NCI-H1105 treated with DMSO at 0.1 percent for 48 hours (cell line): ENCODE data around the gene C3orf49.

ENCODE experiments used
- DNase-seq: peaks from one replicate; lab custom pipeline; 2025; lab: John Stamatoyannopoulos, UW

The C3orf49 gene, protein sequence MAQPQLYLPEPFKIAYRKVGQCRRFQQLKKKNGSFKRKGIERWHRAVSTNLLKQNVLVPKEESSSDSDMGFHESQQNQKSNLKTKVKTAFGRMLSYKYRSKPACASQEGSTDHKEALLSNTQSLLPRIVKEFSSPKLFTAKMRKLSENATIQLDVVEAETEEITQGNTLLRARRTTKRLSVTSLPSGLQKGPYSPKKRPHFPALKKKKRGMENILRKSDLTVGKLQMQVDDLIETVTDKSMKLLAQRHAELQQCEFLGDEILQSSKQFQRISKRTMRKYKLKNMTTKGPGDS

DNA sequence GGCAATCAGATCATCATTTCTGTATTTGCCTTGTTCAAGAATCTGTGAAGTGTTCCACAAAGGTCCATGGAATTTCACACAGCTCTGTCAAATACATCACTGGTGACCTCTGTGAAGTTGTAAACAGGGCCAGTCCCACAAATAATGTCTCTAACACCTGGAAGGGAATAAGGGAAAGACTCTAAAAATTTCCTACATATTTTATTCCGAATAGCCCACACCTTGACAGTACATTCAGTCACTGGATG, at the start of gene C3orf49:
Gene C3orf49, plus strand, starts transcription at position 149 of the 248 bp plus-strand sequence. CDS start 173 bp downstream, outside the sequence.
- no peak for DNase-seq

DNA sequence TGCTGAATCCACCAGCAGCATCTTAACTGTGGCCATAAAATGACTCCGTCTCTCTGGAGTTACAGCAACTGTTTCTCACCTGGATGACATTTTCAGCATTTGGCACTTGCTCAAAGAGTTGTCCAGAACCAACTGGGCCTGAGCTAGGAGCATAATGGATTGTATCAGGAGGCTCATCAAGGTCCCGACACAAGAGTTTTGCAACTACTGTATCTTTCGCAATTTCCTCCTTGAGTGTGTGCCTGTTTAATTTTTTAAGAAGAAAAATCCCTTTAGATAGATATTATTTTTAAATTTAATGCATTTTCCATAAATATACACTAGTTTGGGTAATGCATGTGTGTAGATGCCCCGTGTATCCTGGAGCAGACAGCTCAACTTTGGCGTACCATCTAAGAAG, 44.3 kb upstream of the C3orf49 start:
- no peak for DNase-seq

- DNase-seq = no peak
Measured at GRCh38 chr3:63779227-63779626, 39.9 kb upstream of the C3orf49 start.

DNA sequence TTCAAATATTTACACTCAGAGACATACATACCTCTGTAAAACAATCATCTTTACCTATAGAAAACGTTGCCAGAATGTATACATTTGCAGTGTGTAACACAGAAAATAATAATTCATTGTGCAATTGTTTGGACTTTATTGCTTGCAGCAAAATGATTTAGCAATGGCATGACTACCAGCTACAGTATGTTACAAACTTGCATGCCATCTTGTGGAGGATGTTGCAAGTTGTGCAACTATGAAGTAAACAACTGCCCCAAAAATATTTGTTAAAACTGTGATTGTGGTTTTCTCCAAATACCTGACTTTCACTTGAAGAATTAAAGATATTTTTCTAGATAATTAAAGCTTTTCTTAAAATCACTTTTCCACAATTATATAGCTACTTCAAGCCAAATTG, 27.1 kb upstream of the C3orf49 start:
- DNase-seq = peak; percentile 27

- DNase-seq = no peak
Measured at GRCh38 chr3:63795438-63795837, 23.7 kb upstream of the C3orf49 start.

DNA sequence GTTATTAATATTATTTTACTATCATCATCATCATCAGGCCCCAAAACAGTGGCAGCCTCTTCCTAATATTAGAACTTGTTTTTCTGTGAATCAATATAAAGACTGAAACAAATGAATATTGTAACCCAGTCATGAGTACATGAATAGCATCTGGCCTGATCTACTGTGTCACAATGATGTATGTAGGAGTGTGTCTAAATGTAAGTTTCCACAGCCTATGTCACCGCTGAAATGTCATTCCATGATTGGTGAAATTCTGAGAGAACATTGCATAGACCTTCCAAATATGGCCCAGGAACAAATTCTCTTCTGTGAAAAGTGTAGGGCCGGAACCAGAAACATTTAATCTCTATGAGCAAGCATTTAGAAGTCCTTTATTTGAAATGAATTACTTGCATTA, 20.6 kb upstream of the C3orf49 start:
- no peak for DNase-seq

GRCh38 chr3:63798949-63799348, 20.1 kb upstream of the C3orf49 start:
- no peak for DNase-seq

- DNase-seq = no peak
Measured at GRCh38 chr3:63800097-63800496, 19.0 kb upstream of the C3orf49 start.

DNA sequence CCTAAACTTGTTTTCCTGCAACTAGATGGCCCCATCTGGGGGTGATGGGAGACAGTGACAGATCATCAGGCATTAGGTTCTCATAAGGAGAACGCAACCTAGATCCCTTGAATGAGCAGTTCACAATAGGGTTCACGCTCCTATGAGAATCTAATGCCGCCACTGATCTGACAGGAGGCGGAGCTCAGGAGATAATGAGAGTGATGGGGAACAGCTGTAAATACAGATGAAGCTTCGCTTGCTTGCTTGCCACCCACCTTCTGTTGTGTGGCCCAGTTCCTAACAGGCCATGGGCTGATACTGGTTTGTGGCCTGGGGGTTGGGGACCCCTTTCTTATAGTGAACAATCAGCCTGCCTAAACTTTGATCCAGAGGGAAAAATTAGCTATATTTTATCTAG, 15.2 kb upstream of the C3orf49 start:
- DNase-seq = no peak

- no peak for DNase-seq
Measured at GRCh38 chr3:63807961-63808565, 11.0 kb upstream of the C3orf49 start.

DNA sequence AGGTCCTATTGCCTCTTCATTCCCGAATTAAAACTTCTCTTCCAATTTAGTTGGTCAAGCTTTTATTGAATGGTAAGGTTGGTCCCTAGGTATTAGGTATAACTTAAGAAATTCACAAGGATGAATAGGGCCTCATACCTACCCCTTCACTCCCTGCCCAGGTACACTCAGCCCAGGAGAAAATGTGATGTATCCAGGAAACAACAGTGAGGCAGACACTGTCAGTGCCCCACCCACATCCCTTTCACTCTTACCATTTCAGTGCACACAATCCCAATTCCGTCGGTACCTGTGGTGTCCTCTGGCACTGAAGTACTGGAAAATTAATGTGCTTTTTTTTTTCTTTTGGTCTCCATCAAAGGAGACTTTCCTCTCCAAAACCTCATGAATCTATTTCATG, 10.5 kb upstream of the C3orf49 start:
- DNase-seq = no peak

GRCh38 chr3:63809607-63810006, 9.5 kb upstream of the C3orf49 start:
- no peak for DNase-seq

- no peak for DNase-seq
Measured at GRCh38 chr3:63814237-63814636, 4.9 kb upstream of the C3orf49 start.

DNA sequence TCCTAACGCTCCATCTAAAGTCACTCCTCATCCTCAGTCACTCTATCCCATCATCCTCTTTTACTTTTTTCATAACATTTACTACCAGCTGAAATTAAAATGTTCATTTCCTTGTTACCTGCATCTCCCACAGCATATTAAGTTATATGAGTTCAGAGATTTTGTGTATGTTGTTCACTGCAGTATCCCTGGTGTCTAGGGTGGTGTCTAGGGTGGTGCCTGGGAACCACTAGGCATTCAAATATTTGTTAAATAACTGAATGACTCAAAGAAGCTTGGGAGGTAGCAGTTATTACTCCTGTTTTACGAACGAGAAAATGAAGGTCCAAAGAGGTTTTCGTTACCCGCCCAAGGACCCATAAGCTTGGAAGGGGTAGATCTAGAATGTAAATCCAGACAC, 1.9 kb upstream of the C3orf49 start:
- DNase-seq = no peak

DNA sequence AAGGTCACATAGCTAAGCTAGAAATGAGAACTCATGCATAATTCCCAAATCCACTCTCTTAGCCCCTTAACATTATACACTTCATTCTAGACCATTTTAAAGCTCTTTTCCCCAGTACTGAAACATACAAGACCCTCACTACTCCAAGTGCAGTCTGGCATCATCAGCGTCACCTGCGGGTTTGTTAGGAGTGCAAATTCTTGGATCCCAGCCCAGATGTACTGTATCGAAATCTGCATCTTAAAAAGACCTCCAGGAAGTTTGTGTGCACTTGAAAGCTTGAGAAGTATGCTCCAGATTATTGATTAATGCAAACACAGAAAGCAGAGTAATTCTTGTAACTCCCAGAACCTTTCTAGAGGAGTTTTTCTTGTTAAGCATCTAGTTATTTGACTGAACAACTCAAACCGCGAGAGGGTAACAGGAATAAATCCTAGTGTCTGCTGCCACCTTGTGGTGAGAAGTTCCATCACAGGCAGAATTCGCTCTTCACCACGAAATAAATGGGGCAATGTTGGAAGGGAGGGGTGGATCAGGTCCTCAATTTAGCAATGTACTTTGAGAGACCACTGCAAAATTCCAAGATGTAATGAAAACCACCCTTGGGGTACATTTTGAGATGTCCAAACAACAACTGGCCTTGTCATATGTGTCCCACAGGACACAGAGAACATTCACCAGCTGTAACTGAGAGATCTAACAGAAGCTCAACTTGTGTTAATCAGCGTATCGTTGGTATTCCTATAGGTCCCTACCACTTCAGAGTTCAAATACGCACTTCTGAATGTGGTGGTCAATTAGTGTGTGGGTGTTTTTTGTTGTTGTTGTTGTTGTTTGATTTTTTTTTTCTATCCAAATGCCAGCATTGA, 583 bp upstream of the C3orf49 start:
- DNase-seq = peak; percentile 65

- DNase-seq = no peak
Measured at GRCh38 chr3:63824309-63824708, 5.2 kb downstream of the C3orf49 start.

DNA sequence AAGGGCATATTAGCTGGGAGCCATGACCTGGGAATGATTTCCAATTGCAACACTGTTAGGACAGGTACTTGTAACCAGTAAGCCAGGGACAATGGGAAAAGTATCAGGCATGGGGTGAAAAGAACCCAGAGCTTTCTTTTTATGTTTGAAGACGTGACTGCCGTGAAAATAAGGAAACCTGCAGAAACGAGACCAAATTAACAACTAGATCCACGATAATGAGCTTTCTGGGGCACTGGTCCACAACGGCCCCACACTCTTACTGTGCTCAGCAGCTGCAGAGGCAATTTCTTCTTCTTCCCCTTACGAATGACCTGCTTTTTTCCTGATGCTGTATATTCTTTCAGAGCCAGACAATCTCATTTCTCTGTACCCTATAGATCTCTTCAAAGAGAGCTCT, 11.4 kb downstream of the C3orf49 start:
- DNase-seq = no peak

DNA sequence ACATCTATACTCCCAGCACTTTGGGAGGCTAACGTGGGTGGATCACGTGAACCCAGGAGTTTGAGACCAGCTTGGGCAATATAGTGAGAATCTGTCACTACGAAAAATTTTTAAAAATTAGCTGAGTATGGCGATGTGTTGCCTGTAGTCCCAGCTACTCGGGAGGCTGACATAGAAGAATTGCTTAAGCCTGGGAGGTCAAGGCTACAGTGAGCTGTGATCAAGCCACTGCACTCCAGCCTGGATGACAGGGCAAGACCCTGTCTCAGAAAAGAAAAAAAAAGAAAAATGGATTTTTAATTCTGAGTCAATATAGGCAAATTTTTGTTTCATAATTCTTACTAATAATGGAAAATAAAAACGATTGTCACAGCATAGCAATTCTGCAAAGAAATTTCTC, 13.3 kb downstream of the C3orf49 start:
- DNase-seq = no peak

DNA sequence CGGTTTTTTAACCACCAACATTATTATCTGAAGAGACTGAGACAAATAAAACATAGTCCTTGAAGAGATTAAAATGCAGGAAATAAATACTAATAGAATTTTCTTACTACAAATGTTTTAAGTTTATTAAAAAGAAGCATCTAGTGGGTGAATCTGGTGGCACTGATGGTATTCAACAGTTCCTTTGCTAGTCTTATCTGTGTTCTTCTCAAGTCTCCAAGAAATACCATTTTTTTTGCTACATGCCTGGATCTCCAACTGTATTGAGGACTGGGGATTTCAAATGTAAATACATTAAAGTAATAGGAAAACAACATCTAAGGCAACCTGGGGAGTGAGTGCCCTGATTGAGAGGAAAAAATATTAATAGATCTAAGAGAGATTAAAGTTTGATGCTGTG, 22.6 kb downstream of the C3orf49 start:
- no peak for DNase-seq

GRCh38 chr3:63842127-63842526, 23.0 kb downstream of the C3orf49 start:
- no peak for DNase-seq

GRCh38 chr3:63845215-63845614, 26.1 kb downstream of the C3orf49 start:
- no peak for DNase-seq

GRCh38 chr3:63847718-63848450, 28.8 kb downstream of the C3orf49 start:
- no peak for DNase-seq

- no peak for DNase-seq
Measured at GRCh38 chr3:63849175-63849574, 30.1 kb downstream of the C3orf49 start.
